HL-60/S4 (cell line): ENCODE results near the gene HTATSF1.

ENCODE experiments used
- in situ Hi-C: fragments of 300-500 bp; cut with MboI; formaldehyde crosslinking; loops from 2 replicates; pipeline ENCODE4 v1.14.3; 2022; ENCODE audit warnings: low sequenced_read_pairs

The HTATSF1 gene

DNA sequence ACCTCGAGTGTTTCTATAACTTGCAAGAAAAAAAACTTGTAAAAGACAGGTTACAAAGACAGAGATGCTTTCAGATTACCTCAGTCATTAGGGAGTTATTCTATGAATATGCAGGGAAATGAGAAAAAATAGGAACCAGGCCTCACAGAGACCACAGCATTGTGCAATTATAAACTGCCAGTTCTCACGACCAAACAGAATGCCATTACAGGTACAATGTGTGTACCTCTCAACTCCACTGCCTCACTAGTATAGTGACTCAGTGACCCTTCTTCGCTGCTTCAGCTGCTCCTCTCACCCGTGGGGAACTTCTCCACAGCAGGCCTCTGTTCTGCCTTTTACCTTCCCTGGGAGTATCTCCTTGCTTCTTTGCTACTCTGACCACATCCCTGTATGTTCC, 2.3 kb upstream of the HTATSF1 start:
- in situ Hi-C loops = no loop called here

DNA sequence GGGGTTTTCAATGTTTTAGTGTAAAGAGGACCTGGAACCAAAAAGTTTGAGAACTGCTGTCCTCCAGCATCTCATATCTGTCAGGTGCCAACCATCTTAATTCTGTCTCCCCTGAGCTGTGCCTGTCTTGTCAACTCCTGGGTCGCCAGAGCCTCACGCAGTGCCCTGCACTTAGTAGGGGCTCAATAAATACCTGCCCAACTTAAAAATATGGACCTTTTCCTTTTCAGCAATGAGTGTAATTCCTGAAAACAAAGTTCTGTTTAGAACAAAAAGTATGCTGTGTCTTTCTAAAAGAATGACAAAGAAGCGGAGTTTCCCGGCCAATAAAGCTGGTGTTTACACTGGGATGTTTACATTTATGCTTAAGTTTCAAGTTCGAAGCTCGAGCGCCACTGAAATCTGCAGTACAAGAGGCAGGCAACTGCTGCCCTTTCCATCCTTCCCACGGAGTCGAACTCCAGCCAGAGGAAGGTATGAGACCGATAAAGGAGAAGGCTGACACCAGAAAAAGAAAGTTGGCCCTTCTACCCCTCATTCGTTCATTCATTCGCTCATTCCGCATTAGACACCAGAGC, 1.1 kb upstream of the HTATSF1 start:
- in situ Hi-C loops = no loop called here

DNA sequence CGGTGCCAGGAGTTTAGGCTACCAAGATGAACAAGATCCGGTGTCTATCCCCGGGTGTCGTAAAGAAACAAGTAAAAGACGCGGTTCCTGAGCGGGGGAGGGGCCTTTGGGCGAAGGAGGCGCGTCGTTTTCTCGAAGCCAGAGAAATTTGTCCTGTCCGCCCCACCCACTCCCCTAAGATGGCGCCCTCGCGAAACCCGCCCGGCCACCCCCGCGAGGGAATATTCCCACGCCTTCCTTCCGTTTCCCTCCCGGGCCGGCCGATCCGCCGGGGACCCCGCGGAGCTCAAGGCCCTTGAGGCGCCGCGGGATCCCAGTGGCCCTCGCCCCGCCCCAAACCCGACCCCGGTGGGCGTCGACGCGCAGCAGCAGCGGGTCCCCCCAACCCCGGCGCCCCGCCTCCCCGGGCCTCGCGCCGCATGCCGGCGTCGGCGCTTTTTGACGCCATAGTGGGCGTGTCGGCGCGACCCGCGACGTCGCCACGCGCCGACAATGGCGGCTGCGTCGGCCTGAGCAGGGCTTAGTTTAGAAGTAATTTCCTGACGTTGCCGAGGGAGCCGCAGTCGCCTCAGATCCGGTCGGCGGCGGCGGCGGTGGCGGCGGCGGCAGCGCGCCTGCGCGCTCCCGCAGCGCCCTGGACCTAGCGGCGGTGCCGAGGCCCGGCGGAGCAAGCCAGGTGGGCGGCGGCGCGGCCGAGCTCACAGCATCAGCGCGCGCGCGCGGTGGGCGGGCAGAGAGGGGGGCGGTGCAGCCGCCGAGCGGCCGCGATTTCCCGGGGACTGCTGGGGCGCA, 432 bp upstream of the HTATSF1 start:
- in situ Hi-C loops = no loop called here

DNA sequence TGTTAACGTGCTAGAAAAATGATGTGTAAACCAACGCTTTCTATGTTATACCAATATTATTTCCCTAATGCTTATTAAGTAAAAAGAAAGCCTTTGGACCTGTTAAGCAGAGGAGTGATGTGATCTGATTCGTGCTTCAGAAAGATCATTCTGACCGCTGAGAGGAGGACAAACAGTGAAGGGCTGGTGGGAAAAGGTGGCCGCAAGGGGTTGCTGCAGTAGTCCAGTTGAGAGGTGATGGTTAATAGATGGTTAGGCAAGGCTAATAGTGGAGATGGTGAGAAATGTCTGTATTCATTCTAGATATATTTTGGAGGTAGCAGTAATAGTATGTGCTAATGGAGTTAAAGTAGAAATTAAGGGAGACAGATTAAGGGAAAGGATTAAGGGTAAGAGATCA, 21.7 kb downstream of the HTATSF1 start:
- in situ Hi-C loops = no loop called here

DNA sequence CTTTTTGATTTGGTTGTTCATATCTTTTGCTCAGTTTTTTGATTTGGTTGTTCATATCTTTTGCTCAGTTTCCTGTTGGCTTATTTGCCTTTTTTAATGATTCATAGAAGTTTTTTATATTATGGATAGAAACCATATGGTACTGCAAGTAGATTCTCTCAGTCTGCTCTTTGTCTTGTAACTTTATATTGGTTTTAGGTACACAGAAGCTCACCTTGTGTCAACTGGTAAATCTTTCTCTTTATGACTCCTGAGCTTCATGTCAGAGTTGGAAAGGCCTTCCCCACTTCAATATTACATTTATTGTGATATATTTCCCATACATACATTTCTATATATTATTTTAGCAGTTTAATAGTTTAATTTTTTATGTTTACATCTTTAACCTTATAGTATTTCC, 26.4 kb downstream of the HTATSF1 start:
- in situ Hi-C loops = no loop called here

DNA sequence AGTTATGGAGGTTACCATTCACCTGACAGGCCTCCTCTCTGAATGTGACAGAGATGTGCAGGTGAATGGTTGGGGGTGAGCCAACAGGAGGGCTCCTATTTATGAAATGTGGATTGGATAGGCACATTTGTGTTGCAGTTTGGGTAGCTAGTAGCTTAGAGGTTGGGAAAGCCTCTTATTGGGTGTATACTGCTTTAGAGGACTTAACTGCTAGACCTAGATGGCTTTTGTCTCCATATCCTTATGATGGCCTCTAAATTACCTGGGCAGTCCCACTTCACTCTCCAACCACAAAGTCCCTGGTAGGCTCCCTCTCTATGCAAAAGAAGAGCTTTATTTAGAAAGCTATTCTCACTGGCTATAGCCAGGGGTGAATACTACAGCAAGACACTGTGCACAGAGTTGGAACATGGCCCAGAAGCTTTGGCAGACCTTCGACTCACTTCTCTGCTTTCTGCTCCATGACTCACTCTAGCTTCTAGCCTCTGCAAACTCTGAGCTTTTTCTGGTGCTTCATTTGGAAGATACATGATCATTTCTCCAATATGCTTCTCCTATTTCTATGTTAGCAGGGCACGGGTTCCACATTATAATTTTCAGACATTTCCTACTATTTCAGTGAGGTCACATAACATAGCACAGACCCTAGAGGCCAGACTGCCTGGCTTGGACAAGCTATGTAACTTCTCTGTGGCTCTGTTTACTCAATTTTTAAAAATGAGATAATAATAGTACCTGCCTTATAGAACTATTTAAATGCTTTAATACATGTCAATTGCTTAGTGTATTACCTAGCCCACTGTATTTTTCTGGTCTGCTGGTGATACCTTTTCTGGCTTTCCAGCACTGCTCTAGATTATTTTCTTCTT, 28.6 kb downstream of the HTATSF1 start:
- in situ Hi-C loops = no loop called here

DNA sequence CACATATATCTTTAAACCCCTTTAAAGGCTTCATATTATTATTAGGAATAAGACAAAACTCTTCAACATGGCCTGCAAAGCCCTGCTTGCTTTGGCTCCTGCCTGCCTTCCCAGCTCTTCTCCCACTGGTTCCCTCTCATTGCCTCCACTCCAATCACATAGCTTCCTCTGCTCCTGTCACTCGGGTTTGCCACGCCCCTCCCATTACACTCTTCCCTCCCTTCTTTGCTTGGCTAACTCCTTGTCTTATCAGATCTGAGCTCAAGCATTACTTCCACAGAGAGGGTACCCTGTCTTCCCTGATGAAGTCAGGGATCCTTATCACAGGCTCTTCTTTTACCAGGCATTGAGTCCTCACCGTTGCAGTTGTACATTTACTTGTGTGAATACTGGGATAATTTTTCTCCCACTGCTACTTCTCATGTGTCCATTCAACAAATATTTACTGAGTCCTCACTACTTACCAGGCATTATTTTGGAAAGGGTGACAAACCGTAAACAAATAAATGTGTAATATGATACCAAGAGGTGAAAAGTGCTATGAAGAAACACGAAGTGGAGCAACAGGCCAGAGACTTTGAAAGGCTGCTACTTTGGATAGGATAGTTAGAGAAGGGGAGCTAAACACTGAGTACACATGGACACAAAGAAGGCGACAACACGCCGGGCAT, 31.4 kb downstream of the HTATSF1 start:
- in situ Hi-C loops = no loop called here

DNA sequence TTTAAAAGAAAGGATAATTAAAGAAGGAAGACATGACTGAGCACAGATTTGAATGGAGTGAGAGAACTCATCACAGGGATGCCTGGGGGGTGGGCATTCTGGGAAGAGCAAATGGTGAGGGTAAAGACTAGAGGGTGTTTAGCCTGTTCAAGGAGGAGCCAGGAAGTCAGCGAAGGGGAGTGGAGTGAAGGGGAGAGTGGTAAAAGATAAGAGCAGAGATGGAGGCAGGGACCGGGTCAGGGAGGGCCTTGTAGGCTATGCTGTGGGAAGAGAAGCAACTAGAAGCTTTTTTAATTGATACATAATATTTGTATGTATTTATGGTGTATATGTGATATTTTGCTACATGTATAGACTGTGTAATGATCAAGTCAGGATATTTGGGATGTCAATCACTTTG, 32.4 kb downstream of the HTATSF1 start:
- in situ Hi-C loops = no loop called here

DNA sequence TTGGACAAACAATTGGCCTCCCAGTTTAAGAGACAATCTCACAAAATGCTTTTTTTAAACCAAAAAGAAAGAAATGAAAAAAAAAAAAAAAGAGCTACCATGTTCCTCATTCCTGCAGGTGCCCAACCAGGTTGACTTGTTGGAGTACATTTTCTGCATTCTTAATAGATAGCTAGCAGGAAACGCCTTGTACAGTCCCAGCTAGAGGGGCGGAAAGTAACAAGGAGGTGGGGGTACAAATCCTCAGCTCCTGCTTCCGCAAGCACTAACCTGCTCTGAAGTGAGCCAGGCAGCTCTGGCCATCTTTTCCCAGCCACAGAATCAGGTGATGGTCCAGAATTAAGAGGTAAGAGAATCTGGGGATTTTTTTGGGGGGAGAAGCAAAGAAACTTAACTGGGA, 34.6 kb downstream of the HTATSF1 start, which contains the start of gene VGLL1:
VGLL1 (plus strand) TSS at position 265 of the 400 bp plus-strand sequence. CDS start 3,806 bp downstream, outside the sequence.
- in situ Hi-C loops = no loop called here

DNA sequence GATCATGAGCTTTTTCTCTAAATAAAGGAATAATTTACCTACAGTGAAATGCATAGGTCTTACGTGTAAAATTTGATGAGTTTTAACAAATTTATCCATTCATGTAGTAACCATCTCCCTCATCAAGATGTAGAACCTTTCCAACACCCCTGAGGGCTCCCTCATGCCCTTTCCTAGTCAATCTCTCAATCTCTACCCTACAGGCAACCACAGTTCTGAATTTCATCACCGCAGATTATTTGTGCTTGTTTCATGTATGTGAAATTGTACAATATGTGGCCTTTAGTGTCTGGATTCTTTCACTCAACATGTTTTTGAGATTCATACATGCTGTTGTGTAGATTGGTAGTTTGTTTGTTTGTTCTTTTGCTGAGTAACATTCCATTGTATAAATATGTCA, 36.7 kb downstream of the HTATSF1 start:
- in situ Hi-C loops = no loop called here

DNA sequence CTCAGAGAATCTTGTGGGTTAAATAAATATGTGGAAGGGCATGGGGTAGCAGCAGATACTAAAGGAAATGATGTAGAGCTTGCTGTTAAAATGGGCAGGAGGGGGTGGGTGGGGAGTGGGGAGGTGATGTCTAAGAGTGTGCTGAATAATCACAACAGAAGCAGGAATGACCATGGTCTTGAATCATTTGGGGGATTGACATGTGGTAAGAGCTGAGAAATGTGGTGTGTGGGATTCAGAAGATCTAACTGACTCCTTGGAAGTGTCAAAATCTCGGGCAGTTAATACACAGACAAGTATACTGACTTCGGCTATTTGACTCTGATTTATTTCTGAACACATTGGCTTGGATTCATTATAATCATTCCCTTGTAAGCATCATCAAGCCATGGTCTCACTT, 41.4 kb downstream of the HTATSF1 start:
- in situ Hi-C loops = no loop called here

DNA sequence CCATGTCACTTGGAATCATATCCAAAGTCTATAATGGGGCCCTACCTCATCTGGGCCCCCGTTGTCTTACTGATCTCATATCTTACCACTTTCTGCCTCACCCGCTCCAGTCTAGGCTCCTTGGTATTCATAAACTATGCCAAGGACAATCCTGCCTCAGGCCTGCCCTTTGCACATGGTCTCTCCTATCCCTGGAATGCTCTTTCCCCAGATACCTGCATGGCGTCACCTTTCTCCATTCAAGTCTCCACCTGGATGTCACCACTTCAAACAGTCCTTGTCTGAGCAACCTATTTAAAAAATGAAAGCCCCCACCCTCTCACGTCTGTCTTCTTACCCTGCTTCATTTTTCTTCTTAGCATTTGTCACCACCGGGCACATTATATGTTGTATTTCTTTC, 42.8 kb downstream of the HTATSF1 start:
- in situ Hi-C loops = no loop called here

DNA sequence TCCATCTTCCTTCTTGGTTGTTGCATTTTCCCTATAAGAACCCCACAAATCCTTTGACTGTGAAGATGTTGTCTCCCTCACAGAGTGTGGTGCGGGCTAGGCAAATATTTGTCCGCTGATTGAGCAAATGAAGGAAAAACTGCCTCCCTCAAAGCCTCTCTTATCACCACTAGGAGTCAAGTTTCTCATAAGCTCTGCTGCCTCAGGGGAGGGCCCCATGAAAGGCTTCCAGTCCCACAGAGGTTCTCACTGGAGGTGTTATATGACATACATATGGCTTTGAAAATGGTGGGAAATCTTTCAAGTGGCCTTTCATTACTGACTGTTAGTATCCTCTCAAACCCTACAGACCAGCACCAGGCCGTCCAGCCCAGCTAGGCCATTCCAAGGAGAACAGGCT, 43.9 kb downstream of the HTATSF1 start:
- in situ Hi-C loops = no loop called here

DNA sequence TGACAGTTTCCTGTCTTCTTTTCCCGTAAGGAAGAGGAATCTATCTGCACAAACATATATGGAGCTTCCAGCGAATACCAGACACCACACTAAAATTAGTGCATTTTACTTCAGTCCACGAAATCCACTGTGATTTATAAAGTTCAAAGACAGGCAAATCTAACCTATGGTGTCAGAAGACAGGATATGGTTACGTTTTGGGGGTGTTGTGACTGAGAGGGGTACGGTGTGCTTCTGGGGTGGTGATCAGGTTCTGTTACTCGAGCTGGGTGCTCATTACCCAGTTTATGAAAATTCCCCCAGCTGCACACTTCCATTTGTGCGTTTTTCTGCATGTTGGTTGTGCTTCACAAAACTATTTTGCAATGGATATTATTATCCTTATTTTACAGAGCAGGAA, 44.9 kb downstream of the HTATSF1 start:
- in situ Hi-C loops = no loop called here

DNA sequence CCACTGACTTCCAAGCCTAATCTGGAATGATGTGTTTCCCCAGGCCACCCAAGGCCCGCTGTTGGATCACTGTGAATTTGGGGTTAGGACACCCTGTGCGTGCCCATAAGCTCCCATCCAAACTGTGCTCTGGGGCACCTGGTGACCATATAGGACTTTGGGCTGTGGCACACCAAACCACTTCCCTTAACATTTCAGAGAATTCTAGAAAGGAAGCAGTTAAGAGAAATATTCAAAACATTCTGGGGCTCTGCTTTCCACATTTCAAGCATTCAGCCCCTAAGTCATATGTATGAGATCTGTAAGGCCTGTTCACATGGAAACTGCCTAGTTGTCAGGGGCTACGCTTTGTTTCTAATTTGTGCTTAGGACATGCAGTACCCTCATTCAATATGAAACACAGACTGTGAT, 49.0 kb downstream of the HTATSF1 start:
- in situ Hi-C loops = no loop called here

DNA sequence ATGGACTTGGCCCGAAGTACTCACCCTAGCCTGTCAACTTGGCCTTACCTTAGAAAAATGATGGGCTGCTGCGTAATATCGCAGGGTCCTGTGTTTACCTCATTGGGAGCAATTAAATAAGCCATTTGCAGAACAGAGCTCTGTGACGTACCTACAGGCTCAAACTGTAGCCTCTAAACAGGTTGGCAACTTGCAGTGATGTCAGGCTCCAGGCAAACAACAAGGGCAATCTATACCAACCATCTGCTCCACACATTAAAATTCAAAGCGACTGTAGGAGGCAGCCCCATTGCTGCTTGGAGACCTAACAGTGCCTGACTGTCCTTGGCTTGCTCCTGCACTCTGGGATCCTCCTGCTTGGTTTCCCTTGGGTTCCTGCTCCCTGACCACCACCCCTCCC, 51.8 kb downstream of the HTATSF1 start:
- in situ Hi-C loops = no loop called here

DNA sequence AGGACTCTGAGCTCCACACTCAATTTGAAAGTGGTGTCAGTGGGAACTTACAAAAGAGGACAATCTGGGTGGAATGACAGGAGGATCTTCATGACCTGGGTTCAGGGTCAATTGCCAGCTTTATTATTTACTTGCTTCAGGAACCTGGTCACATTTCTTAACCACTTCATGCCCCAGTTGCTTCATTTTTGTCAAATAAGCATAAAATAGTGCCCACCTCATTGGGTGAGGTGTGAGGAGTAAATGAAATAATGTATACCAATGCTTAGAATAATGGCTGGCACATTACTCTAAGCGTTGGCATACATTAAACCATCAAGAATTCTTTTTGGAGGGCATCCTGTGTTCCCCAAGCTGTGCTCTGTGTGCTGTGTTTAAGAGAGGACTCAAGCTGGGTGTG, 54.0 kb downstream of the HTATSF1 start:
- in situ Hi-C loops = no loop called here

DNA sequence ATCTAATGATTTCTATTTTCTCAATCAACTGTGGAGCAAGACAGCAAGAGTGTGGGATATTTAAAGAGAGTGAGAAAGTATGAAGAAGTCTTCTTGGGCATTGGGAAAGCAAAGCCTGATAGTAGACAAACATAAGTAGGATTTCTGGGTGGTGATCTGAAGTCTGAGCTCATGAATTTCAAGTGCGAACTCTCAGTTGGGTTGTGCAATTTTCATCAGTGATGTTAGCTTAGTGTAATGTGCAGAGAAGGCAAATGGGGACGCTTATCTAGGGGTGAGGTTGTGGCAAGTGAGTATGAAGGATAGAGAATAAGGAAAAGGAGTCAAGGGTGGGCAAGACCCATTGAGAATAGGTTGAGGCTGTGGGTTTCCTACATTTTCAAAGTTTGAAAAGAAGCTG, 58.3 kb downstream of the HTATSF1 start:
- in situ Hi-C loops = no loop called here
